Spleen (tissue), 7 donors: ENCODE data around the gene NPIPA1.
"Not testable (repeated sequence)": the region's sequence is repeated elsewhere in the genome, so short reads cannot be mapped to it uniquely, and the experiment has no call there.

Experiments used
- CTCF ChIP-seq, 11 experiments: fragments of 200-600 bp in 7 of 11; fragments of 450-650 bp in 4 of 11; sonication (generic) in 4 of 11; IDR thresholded peaks in 8 of 11; conservative IDR thresholded peaks in 3 of 11; 1 replicate in 7 of 11; 2 replicates in 4 of 11; pipeline versions ENCODE4 v1.4.0 to v1.8.0; 2016 to 2021; ENCODE audit warnings: antibody characterized with exemption in 11 of 11, inconsistent platforms in 4 of 11, mild to moderate bottlenecking in 1 of 11
- POLR2A ChIP-seq, 3 donors: fragments of 450-650 bp; IDR thresholded peaks; one replicate each; pipeline ENCODE4 v1.5.1; 2017; ENCODE audit warnings: antibody characterized with exemption in 3 of 3, mild to moderate bottlenecking in 1 of 3
- POLR2AphosphoS5 ChIP-seq, 3 donors: sonication (generic); formaldehyde crosslinking; IDR thresholded peaks; one replicate each; pipeline ENCODE4 v1.5.1; 2017; ENCODE audit warnings: antibody characterized with exemption in 3 of 3
- donor health status: DM: no; HTN: no; CAD: no; lungs with moderate emphysema.
- donor health status: DM: no; HTN: no; CAD: no.
- donor health status: DM: no; HTN: no; CAD: no.

GRCh38 chr16:14988092-14988491 lies 50.8 kb downstream of the NPIPA1 start:
- not testable (repeated sequence) for TF ChIP-seq POLR2A (IDR thresholded peaks at IDR 0.05); CTCF (IDR thresholded peaks at IDR 0.05 in 8 of 11, conservative IDR thresholded peaks at IDR 0.05 in 3 of 11); POLR2AphosphoS5 (IDR thresholded peaks at IDR 0.05)
